Neural cell (in vitro differentiated cells): Measurements from ENCODE around the gene OGDH. TPM values are rescaled to one million over a fixed set of nuclear protein-coding genes. Genes with fewer than 3 reads are reported as not detected.

Source experiments
- H2AFZ ChIP-seq: fragments of 200-600, 300-800 bp; sonication (generic), shearing (Covaris generic); 2 replicates; pipeline ENCODE4 v1.6.0; 2014; ENCODE audit warnings: low read depth, mild to moderate bottlenecking, antibody characterized with exemption, low read length, moderate library complexity
- H3F3A ChIP-seq: fragments of 200-600 bp; shearing (Covaris generic); 2 replicates; pipeline ENCODE4 v1.6.1; 2016; ENCODE audit warnings: mild to moderate bottlenecking, moderate library complexity, mixed read lengths, antibody characterized with exemption, low read length; ENCODE audit not compliant: insufficient read depth, poor library complexity, severe bottlenecking
- H3K27ac ChIP-seq: fragments of 200-600, 300-800 bp; sonication (generic), shearing (Covaris generic); 2 replicates; pipeline ENCODE4 v1.5.1; 2014; ENCODE audit warnings: mild to moderate bottlenecking, low read length, moderate library complexity
- H3K27me3 ChIP-seq: fragments of 300-800, 200-600 bp; sonication (generic), shearing (Covaris generic); 2 replicates; pipeline ENCODE4 v1.6.0; 2014; ENCODE audit warnings: mild to moderate bottlenecking, low read depth, low read length, moderate library complexity; ENCODE audit not compliant: insufficient read depth
- H3K36me3 ChIP-seq: fragments of 300-800, 200-600 bp; sonication (generic), shearing (Covaris generic); 2 replicates; pipeline ENCODE4 v1.5.1; 2014; ENCODE audit warnings: mild to moderate bottlenecking, antibody characterized with exemption, low read length, moderate library complexity; ENCODE audit not compliant: insufficient read depth
- H3K4me2 ChIP-seq: fragments of 300-800, 200-600 bp; sonication (generic), shearing (Covaris generic); 2 replicates; pipeline ENCODE4 v1.6.0; 2014; ENCODE audit warnings: mild to moderate bottlenecking, low read length
- H3K4me3 ChIP-seq: fragments of 300-800, 200-600 bp; sonication (generic), shearing (Covaris generic); 2 replicates; pipeline ENCODE4 v1.5.1; 2014; ENCODE audit warnings: mild to moderate bottlenecking, low read length, moderate library complexity
- H3K79me2 ChIP-seq: fragments of 200-600 bp; shearing (Covaris generic); replicated peaks from 2 replicates; pipeline ENCODE4 v1.6.0; 2014; ENCODE audit warnings: mild to moderate bottlenecking, low read length, moderate library complexity; ENCODE audit not compliant: insufficient read depth
- H3K9ac ChIP-seq: fragments of 300-800, 200-600 bp; sonication (generic), shearing (Covaris generic); 2 replicates; pipeline ENCODE4 v1.6.1; 2016; ENCODE audit warnings: mild to moderate bottlenecking, low read length, mixed read lengths
- H3K9me2 ChIP-seq: fragments of 200-600 bp; shearing (Covaris generic); 2 replicates; pipeline ENCODE4 v1.6.1; 2016; ENCODE audit warnings: mild to moderate bottlenecking, low read length, mixed read lengths; ENCODE audit not compliant: insufficient read depth
- H3K9me3 ChIP-seq: fragments of 200-600, 300-800 bp; sonication (generic), shearing (Covaris generic); 2 replicates; pipeline ENCODE4 v1.6.1; 2016; ENCODE audit warnings: mild to moderate bottlenecking, mixed run types, low read length, moderate library complexity, mixed read lengths
- H4K20me1 ChIP-seq: fragments of 200-600 bp; shearing (Covaris generic); 2 replicates; pipeline ENCODE4 v1.6.1; 2016; ENCODE audit warnings: mild to moderate bottlenecking, mixed run types; ENCODE audit not compliant: insufficient read depth
- EP300 ChIP-seq: fragments of 450-650 bp; conservative IDR thresholded peaks from 2 replicates; pipeline ENCODE4 v1.6.1; 2014; ENCODE audit warnings: antibody characterized with exemption, mild to moderate bottlenecking, moderate library complexity; ENCODE audit not compliant: poor library complexity, severe bottlenecking
- EZH2 ChIP-seq: fragments of 200-600, 300-800 bp; shearing (Covaris generic), sonication (generic); IDR thresholded peaks from 2 replicates; pipeline ENCODE4 v1.6.1; 2014; ENCODE audit warnings: antibody characterized with exemption, low read length, borderline replicate concordance, mild to moderate bottlenecking; ENCODE audit not compliant: insufficient read depth, poor library complexity, severe bottlenecking
- MXI1 ChIP-seq: fragments of 450-650 bp; conservative IDR thresholded peaks from 2 replicates; pipeline ENCODE4 v1.6.1; 2014; ENCODE audit warnings: antibody characterized with exemption, mild to moderate bottlenecking; ENCODE audit not compliant: poor library complexity, severe bottlenecking
- POLR2AphosphoS5 ChIP-seq: IDR thresholded peaks from 2 replicates; pipeline ENCODE4 v1.6.1; 2012
- RAD21 ChIP-seq: fragments of 450-650 bp; conservative IDR thresholded peaks from 2 replicates; pipeline ENCODE4 v1.6.1; 2014; ENCODE audit warnings: antibody characterized with exemption, mild to moderate bottlenecking, moderate library complexity
- REST ChIP-seq: IDR thresholded peaks from 2 replicates; pipeline ENCODE4 v1.6.1; 2012; ENCODE audit warnings: borderline replicate concordance
- SMC3 ChIP-seq: fragments of 450-650 bp; conservative IDR thresholded peaks from 2 replicates; pipeline ENCODE4 v1.6.1; 2014; ENCODE audit warnings: antibody characterized with exemption, mild to moderate bottlenecking, moderate library complexity; ENCODE audit not compliant: poor library complexity
- TAF1 ChIP-seq: IDR thresholded peaks from 2 replicates; pipeline ENCODE4 v1.6.1; 2012; ENCODE audit warnings: low read depth
- polyA plus RNA-seq: library from polyadenylated mRNA; depleted of rRNA; stranded (reverse); fragments of >200 nt; gene quantifications from 2 replicates; pipeline ENCODE4 v1.2.3, GENCODE V29; 2014
- TF ChIP-seq, protein P1 (sequence below): fragments of 450-650 bp; IDR thresholded peaks from 2 replicates; pipeline ENCODE4 v1.5.1; 2014; ENCODE audit warnings: antibody characterized with exemption, mild to moderate bottlenecking, moderate library complexity; ENCODE audit not compliant: poor library complexity, severe bottlenecking

The OGDH gene
- polyA plus RNA-seq, 1 donor from 2014 or later, result 16.9 TPM

DNA sequence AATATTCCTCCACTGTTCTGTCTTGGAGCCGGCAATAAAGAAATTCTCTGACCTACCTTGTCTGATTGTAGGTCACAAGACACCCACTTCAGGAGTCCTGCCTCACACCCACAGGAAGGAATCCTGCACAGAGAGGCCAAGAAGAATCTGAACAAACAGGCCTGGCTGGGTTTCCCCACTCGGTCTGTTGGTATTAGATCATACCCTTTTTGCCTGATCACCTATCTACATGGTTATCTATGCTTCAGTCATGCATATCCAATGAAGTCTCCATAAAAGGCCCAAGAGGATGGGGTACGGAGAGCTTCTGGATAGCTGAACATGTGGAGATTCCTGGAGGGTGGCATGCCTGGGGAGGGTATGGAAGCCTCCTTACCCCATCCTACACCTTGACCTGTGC lies 12.3 kb downstream of the OGDH start:
- H3K9me3 ChIP-seq, result no peaks in the 10 kb centered on the region
- H3K36me3 ChIP-seq, result no peaks in the 10 kb centered on the region
- H3K4me3 ChIP-seq, result no peak overlapping the region
- H3K9ac ChIP-seq, result no peak overlapping the region
- no peaks in the 10 kb centered on the region for H3F3A ChIP-seq
- no peaks in the 10 kb centered on the region for H4K20me1 ChIP-seq
- H2AFZ ChIP-seq, result no peak overlapping the region
- no peak overlapping the region for H3K4me2 ChIP-seq
- no peaks in the 10 kb centered on the region for H3K9me2 ChIP-seq
- no peak overlapping the region for H3K27ac ChIP-seq
- TF ChIP-seq RAD21 (no peak), EP300 (no peak), REST (no peak), POLR2AphosphoS5 (no peak), MXI1 (no peak), TAF1 (no peak), SMC3 (no peak), EZH2 (no peak)
- TF ChIP-seq, protein P1, sequence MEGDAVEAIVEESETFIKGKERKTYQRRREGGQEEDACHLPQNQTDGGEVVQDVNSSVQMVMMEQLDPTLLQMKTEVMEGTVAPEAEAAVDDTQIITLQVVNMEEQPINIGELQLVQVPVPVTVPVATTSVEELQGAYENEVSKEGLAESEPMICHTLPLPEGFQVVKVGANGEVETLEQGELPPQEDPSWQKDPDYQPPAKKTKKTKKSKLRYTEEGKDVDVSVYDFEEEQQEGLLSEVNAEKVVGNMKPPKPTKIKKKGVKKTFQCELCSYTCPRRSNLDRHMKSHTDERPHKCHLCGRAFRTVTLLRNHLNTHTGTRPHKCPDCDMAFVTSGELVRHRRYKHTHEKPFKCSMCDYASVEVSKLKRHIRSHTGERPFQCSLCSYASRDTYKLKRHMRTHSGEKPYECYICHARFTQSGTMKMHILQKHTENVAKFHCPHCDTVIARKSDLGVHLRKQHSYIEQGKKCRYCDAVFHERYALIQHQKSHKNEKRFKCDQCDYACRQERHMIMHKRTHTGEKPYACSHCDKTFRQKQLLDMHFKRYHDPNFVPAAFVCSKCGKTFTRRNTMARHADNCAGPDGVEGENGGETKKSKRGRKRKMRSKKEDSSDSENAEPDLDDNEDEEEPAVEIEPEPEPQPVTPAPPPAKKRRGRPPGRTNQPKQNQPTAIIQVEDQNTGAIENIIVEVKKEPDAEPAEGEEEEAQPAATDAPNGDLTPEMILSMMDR, result no peak
- no peaks in the 10 kb centered on the region for H3K27me3 ChIP-seq
- peaks cover 54% of the 10 kb centered on the region for H3K79me2 ChIP-seq

DNA sequence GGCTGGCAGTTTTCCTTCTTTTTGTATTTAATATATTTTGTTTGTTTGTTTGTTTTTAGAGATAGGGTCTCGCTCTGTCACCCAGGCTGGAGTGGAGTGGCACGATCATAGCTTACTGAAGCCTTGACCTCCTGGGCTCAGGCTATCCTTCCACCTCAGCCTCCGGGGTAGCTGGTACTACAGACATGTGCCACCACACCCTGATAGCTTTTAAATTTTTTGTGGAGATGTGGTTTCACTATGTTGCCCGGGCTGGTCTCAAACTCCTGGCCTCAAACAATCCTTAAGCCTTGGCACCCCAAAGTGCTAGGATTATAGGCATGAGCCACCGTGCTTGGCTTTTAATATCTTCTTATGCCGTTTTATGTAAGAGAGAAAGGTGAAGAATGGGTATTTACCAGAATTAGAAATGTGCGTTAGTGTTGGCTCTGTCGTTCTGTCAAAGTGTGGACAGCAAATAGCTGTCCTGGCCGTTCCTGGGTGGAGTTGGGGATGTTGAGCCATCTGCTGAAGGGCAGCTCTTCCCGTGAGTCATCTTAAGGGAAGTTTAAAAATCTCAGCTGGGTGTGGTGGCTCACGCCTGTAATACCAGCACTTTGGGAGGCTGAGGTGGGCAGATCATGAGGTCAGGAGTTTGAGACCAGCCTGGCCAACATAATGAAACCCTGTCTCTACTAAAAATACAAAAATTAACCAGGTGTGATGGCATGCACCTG lies 14.8 kb downstream of the OGDH start:
- H3K79me2 ChIP-seq, result peaks cover 41% of the 10 kb centered on the region
- H3K4me2 ChIP-seq, result no peak overlapping the region

More for the DNA sequence above, 14.8 kb downstream of the OGDH start:
- Histone ChIP-seq H3K4me3 (no peak overlapping the region), H3K9me3 (no peaks in the 10 kb centered on the region), H3K9ac (no peak overlapping the region), H3K27me3 (no peaks in the 10 kb centered on the region), H2AFZ (no peak overlapping the region), H3K36me3 (no peaks in the 10 kb centered on the region), H4K20me1 (no peaks in the 10 kb centered on the region), H3K27ac (no peak overlapping the region), H3F3A (no peaks in the 10 kb centered on the region), H3K9me2 (no peaks in the 10 kb centered on the region)
- TF ChIP-seq POLR2AphosphoS5, result no peak
- TF ChIP-seq RAD21, result no peak
- no peak for TF ChIP-seq EP300
- TF ChIP-seq TAF1, result no peak
- TF ChIP-seq MXI1, result no peak
- TF ChIP-seq SMC3, result no peak
- TF ChIP-seq, protein P1, result no peak
- TF ChIP-seq EZH2, result no peak
- TF ChIP-seq REST, result no peak
